HCEC 1CT (cell line): ENCODE data around the gene GFRA1.

Experiments used
- DNase-seq: peaks from one replicate; pipeline ENCODE4 v3.0.0-alpha.2; 2017

The GFRA1 gene

DNA sequence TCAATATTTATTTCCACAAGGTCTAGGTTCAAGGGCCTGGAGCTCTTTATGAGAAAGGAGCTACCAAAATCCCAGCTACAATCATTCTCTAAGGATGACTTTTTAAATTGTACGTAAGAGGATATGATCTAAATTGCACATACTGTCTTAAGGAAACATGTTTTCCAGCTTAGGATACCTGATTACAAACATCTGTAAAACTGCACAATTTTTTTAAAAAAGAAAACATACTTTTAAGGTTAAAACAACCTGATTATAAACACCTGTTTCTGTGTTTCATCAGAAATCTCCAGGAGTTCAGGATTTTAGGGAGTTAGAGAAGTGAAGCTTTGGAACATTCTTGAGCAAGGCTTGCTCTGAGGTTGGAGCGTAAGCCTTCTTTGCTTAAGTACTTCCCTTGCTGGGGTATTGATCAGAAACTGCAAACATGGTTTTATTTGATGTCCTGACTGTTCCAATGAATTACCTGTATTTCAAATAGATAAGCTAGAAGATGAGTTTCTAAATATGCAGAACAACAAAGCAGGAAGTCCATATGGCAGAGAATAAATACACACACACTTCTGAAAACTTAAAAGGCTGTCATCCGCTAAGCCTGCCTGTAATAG, 248.6 kb downstream of the GFRA1 start:
- DNase-seq, result no peak

DNA sequence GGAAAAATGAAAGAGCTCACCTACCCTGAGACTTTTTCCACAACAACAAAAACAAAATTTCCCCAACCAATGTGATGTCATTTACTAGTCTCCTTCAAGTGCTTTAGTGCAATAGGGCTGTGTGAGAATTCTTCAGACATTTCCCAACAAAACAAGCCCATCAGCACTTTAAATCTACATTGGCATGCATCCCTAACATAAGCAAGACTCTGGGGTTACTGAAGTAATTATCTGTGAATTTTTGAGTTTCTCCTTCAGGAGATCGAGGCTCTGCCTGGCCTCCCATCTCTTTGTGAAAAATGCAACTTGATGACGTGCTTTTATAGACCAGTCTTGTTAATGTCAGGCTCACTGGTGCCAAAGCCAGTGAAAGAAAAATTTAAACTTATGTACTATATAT, 255.6 kb downstream of the GFRA1 start:
- DNase-seq, result no peak

DNA sequence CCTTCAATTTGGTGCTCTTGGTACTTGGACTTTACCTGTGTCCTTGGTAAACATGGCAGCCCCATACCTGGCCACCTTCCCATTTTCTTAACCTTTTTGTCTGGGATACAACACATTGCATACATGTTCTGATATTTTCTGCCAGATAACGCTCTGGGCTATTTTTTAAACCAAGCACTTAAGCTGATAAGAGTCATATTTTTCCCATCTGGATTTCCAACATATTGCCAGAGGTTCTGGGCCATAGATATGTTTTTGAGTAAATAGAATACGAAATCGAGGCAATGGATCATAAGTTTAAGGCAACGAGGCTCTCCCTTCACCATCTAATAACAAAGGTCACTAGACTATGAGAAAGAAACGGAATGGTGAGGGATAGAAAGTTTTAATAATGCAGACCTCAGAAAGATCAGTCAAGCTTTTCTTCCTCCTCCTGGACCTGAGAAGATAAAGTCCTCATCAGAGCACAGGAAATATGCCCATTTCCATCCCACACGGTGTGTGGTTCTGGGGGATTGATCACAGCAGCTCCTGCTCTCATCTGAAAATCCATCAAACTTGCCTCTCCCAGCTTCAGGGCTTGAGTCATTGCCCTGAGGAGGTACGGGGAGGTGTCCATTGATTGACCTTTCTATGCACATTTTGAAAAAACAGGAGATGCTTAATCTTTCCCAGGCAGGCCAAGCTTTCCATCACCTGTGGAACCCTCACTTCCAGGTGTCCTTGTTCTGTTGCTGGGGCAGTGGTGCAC, 257.2 kb downstream of the GFRA1 start:
- DNase-seq, result no peak

DNA sequence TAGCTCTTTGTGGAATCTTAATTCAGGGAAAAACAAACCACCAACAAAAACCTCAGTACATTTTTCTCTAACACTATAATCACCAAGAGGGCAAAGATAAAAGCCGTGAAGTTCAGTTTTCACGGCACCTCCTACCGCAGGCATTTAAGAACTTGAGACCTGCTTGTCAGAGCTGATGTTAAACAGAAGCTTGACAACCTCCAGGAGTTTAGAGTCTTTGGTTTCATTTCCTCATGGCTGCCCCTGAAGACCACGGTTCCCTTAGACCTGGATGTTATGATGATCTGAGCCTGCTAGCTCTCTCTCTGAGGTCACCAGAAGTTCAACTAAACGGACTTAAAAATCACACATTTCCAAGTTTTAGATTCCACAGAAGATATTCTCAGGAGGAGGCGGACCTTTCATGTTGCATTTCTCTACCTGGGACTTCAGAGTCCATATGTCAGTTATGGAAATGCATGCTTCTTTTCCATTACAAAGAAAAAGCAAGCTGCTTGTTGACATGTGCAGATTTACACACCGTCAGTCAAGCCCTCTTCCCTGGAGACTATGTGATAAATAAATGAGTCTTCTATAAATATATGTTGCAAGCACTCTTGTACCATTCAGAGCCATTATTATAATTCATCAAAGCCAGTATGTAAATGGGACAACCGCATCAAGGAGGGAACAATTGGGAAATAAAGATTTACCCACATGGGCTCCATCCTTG, 258.0 kb downstream of the GFRA1 start:
- DNase-seq, result no peak

DNA sequence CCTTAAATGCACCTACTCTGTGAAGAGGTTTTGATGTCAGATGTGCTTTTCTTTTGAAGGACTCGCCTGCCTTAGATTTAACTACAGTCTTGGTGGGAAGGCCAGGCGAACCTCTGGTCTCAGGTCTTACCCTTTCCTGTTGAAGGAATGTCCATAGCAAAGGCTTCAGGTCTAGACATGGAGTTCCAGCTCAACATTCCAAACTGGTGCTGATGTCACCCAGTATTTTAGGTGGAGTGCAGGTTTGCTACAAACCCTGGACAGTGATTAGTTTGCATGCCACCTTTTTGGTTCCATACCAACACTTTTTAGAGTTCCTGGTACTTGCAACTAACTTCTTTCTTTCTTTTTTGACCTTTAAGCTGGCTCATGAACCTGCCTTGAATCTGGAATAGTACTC, 258.7 kb downstream of the GFRA1 start:
- DNase-seq, result no peak

DNA sequence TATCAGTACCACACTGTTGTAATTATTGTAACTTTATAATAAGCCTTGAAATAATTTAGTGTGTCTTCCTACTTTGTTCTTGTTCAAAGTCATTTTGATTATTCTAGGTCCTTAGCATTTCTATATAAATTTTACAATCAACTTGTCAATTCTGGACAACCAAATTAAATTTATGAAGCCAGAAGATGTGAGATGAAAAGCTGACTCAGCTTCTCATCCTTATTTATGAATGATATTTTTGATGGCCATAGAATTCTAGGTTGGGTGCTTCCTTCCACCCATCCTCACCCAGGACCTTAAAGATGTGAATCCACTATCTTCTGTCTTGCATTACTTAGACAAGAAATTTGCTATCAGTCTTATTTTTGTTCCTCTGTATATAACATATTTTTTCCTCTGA, 261.1 kb downstream of the GFRA1 start:
- no peak for DNase-seq

DNA sequence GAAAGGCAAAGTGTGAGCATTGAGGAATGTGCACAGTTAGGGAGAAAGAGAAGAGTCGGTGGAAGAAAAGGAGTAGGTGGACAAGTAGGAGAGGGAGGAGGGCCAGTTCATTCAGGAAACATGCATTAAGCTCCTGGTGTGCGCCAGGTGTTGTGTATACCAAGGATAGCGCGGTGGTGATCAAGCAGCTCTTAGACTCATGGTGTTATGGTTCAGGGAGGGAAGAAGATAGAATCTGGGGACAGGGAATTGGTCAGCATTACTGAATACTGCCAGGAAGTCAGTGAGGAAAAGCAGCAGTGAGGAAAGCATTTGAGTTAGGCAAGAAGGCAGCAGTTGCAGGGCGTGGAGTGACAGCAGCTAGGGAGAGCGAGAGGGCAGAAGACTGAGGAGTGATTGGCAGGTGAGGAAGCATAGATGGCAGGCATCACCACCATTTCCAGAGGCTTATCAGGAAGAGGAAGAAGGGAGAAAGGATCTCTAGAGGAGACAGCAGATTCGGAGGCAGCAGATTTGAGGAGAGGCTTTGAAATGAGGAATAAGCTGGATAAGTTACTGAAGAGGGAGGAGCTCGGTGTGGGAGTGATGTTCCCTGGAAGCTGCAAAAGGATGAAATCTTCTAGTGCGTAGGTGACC, 265.6 kb downstream of the GFRA1 start:
- DNase-seq, result no peak
